ENCODE measurements around the gene CSF1R. TPM values are rescaled to one million over a fixed set of nuclear protein-coding genes. Genes with fewer than 3 reads are reported as not detected.

CSF1R gene
- total and polyA plus RNA-seq, 7 donors: 1.2 to 20.0 (median 4.2) TPM

- no peak for TF ChIP-seq CTCF (IDR thresholded peaks at IDR 0.05)
- DNase-seq (no peak), ATAC-seq (no peak)
- WGBS, 3 donors: 83 to 87% (median 87%) methylated on average over 22 of the region's 22 CpGs
- Histone ChIP-seq H3K4me1 (no peaks in the 10 kb centered on the region), H3K4me3 (no peak overlapping the region), H3K9me3 (no peaks in the 10 kb centered on the region), H3K27ac (no peak overlapping the region), H3K27me3 (ENCODE audit: insufficient read depth in 3 of 3, low read length in 2 of 3) (no peaks in the 10 kb centered on the region), H3K36me3 (ENCODE audit: insufficient read depth in 1 of 2, low read depth in 1 of 2) (peaks cover 0 to 7% of the 10 kb centered on the region in 2 donors)
- intact Hi-C loops (cut with DNase I): loop anchor here in 1 of 2 donors (1.0 kb wide), 1 partner anchor 86 kb away; no protein-coding TSS in a partner anchor
Measured at GRCh38 chr5:150132740-150133139, 46.4 kb upstream of the CSF1R start.

- intact Hi-C loops (cut with DNase I): loop anchor here in 1 of 2 donors (1.0 to 2.0 kb wide), 2 partner anchors 86 to 305 kb away; no protein-coding TSS in a partner anchor
- no peak for TF ChIP-seq CTCF (IDR thresholded peaks at IDR 0.05)
- H3K36me3 ChIP-seq (ENCODE audit: insufficient read depth in 1 of 2, low read depth in 1 of 2): peaks cover 0 to 7% of the 10 kb centered on the region in 2 donors
- no peaks in the 10 kb centered on the region for H3K27me3 ChIP-seq (ENCODE audit: insufficient read depth in 3 of 3, low read length in 2 of 3)
- ATAC-seq: peak in 1 of 4 donors; percentile 21
- no peak overlapping the region for H3K27ac ChIP-seq
- 52 to 68% (median 56%) methylated on average over 12 of the region's 12 CpGs for WGBS, 3 donors
- no peaks in the 10 kb centered on the region for H3K4me1 ChIP-seq
- no peaks in the 10 kb centered on the region for H3K9me3 ChIP-seq
- H3K4me3 ChIP-seq: no peak overlapping the region
- DNase-seq: no peak
Measured at GRCh38 chr5:150131978-150132694, 45.8 kb upstream of the CSF1R start.

GRCh38 chr5:150131461-150131860, 45.1 kb upstream of the CSF1R start:
- intact Hi-C loops (cut with DNase I): loop anchor here in 1 of 2 donors (2.0 kb wide), 1 partner anchor 305 kb away; no protein-coding TSS in a partner anchor
- DNase-seq (no peak), ATAC-seq (no peak)
- Histone ChIP-seq H3K27ac (no peak overlapping the region), H3K27me3 (ENCODE audit: insufficient read depth in 3 of 3, low read length in 2 of 3) (no peaks in the 10 kb centered on the region), H3K4me1 (no peaks in the 10 kb centered on the region), H3K9me3 (no peaks in the 10 kb centered on the region), H3K4me3 (no peak overlapping the region), H3K36me3 (ENCODE audit: insufficient read depth in 1 of 2, low read depth in 1 of 2) (peaks cover 0 to 7% of the 10 kb centered on the region in 2 donors)
- TF ChIP-seq CTCF (IDR thresholded peaks at IDR 0.05): no peak
- WGBS, 3 donors: 86 to 91% (median 90%) methylated on average over 4 of the region's 4 CpGs

GRCh38 chr5:150130493-150130922, 44.2 kb upstream of the CSF1R start:
- no peak for TF ChIP-seq CTCF (IDR thresholded peaks at IDR 0.05)
- 82 to 85% (median 83%) methylated on average over 8 of the region's 8 CpGs for WGBS, 3 donors
- H3K27ac ChIP-seq: no peak overlapping the region
- H3K36me3 ChIP-seq (ENCODE audit: insufficient read depth in 1 of 2, low read depth in 1 of 2): peaks cover 0 to 11% of the 10 kb centered on the region in 2 donors
- no peak for DNase-seq
- no peaks in the 10 kb centered on the region for H3K4me1 ChIP-seq
- no peak overlapping the region for H3K4me3 ChIP-seq
- no peaks in the 10 kb centered on the region for H3K27me3 ChIP-seq (ENCODE audit: insufficient read depth in 3 of 3, low read length in 2 of 3)
- intact Hi-C loops (cut with DNase I): loop anchor here in 1 of 2 donors (2.0 kb wide), 1 partner anchor 306 kb away; no protein-coding TSS in a partner anchor
- ATAC-seq: no peak
- no peaks in the 10 kb centered on the region for H3K9me3 ChIP-seq

All from psoas muscle (tissue), 8 donors.